Inferior parietal cortex (tissue), 1 donor: Measurements from ENCODE around the gene GNAZ.

Experiments
- DNase-seq: peaks from one replicate; pipeline ENCODE4 v3.0.0-alpha.2; 2016; ENCODE audit errors: extremely low spot score

Gene GNAZ

GRCh38 chr22:23119494-23120414 is 49.4 kb downstream of the GNAZ start:
- DNase-seq: no peak

- DNase-seq: no peak
These were observed 50.1 kb downstream of the GNAZ start for GRCh38 chr22:23120415-23120899.

- no peak for DNase-seq
These were observed 50.7 kb downstream of the GNAZ start for GRCh38 chr22:23121000-23121421.

DNA sequence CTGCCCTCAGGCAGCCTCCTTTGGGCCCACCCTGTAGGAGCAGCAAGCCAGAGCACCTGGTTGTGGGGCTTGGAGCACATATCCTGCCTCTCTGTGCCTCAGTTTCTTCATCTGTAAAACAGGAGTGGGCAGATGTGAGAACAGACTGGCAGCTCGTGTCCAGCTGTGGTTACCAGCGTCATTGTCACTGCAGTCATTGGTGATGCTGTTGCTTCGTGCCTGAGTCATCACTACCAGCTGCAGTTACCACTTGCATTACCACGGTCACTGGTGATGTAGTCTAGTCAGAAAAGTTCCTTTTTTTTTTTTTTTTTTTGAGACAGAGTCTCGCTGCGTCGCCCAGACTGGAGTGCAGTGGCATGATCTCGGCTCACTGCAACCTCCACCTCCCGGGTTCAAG is 51.1 kb downstream of the GNAZ start:
- no peak for DNase-seq

DNA sequence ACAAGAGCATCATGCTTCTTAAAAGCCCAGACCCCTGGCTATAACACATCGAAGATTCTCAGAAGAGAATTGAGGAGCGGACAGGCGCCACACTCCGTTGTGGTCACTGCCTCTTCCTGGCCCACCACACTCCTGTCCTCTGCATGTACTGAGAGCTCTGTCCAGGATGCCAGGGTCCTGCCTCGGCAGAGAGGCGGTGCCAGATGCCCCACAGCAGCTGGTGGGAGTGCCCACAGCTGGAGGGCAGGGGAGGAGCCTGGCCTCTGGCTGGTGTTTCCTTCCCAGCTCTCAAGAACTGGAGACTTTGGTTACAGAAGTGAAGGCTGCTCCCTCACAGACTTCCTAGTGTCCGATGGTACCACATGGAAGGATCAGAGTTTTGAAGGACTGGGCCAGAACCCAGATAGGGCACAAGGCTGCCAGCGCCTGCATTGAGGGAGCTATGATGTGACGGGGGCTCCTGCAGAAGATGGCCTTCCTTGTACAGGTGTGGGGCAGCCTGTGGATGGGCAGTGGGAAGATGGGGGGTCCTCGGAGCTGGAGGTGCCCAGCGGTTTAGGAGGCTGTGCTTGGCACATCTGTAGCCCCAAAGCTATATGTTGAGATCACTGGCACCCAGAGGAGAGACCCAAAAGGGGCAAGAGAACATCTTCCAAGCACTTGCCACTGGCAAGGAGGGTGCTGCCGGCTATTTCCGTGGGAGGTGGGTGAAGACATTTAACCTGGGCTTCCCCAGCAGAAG is 52.1 kb downstream of the GNAZ start:
- no peak for DNase-seq

DNA sequence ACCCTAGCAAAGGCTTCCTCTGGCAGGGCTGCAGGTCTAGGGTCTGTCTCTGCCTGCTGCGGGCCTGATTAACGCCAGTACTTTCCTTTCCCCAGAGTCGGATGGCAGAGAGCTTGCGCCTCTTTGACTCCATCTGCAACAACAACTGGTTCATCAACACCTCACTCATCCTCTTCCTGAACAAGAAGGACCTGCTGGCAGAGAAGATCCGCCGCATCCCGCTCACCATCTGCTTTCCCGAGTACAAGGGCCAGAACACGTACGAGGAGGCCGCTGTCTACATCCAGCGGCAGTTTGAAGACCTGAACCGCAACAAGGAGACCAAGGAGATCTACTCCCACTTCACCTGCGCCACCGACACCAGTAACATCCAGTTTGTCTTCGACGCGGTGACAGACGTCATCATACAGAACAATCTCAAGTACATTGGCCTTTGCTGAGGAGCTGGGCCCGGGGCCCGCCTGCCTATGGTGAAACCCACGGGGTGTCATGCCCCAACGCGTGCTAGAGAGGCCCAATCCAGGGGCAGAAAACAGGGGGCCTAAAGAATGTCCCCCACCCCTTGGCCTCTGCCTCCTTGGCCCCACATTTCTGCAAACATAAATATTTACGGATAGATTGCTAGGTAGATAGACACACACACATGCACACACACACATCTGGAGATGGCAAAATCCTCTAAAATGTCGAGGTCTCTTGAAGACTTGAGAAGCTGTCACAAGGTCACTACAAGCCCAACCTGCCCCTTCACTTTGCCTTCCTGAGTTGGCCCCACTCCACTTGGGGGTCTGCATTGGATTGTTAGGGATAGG is 52.9 kb downstream of the GNAZ start:
- no peak for DNase-seq

GRCh38 chr22:23123804-23124254 is 53.5 kb downstream of the GNAZ start:
- DNase-seq: no peak

GRCh38 chr22:23124611-23125511 is 54.5 kb downstream of the GNAZ start:
- DNase-seq: no peak

DNA sequence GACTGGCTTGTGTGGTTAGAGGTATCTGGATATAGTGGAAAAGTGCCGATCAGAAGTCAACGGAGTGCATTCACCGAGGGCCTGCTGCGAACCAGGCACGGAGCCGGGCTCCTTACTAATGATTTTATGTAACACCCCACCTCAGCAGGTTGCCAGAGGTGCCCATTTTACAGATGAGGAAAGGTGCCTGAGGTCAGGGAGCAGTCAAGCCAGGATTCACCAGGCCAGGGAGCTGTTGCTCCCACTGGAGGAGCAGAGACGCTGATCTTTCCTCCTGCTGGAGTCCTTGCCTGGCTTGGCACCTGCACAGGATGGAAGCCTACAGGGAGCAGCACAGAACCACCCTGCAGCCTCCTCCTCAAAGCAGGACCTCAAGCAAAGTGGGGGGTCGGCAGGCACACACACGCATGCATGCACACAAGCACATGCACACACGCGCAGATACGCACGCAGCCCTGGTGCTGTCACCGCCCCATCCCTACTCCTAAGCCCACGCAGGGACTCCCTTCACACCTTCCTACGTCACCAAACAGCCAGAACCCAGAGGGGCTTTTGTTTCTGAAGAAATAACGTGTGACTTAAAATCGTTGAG is 55.3 kb downstream of the GNAZ start:
- DNase-seq: no peak

- no peak for DNase-seq
These were observed 56.1 kb downstream of the GNAZ start for GRCh38 chr22:23126165-23127054.

DNA sequence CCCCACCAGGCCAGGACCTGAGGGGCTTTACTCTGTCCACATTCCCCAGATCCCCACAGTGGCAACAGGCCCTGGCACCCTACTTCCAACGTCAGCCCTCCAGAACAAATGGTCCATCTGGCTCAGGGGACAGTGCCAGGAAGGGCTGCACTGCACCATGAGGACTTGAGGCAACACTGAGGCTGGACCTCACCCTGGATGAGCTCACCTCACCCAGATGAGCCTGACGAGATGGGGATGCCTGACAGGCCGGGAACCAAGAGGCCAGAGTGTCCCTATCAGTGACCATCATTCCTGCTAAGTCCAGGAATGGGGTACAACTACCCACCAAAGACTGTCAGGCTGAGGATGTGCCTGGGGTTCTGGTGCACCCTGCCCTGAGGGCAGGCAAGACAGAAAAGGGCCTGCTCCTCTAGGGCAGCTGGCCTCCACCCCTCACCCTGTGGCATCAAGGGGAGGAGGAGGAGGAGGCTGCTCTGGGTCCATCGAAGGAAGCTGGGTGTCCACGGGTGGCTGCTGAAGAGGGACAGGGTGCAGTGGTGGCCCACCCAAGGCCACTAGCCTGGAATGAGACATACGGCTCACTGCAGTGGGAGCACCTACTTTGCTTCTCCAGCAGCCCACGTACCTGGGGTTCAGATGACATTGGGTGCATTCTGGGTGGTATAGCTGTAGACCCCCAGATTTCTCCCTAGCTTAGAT is 56.9 kb downstream of the GNAZ start:
- DNase-seq: no peak

- DNase-seq: no peak
These were observed 57.5 kb downstream of the GNAZ start for GRCh38 chr22:23127788-23128187.

- peak; percentile 95 for DNase-seq
These were observed 58.2 kb downstream of the GNAZ start for GRCh38 chr22:23128269-23129108.

- no peak for DNase-seq
These were observed 58.8 kb downstream of the GNAZ start for GRCh38 chr22:23129149-23129548.

DNA sequence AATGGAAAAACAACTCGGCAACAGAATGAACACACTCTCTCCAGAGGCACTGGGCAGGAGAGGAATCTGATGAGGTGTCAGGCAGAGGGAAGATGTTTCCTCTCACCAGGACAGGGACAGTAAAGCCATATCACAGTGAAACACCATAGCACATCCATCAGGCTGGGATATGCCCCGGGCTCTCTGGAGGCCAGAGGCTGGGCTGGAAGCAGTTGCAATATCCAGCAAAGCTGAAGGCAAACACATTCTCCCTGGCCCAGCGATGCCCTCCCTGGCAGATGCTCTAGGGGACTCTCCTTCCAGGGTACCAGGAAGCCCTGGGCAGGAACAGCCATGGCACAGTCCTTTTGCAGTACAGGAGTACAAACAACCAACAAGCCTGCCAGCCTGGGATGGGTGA is 60.4 kb downstream of the GNAZ start:
- no peak for DNase-seq

- DNase-seq: no peak
These were observed 61.6 kb downstream of the GNAZ start for GRCh38 chr22:23131931-23132330.

GRCh38 chr22:23132376-23133091 is 62.2 kb downstream of the GNAZ start:
- no peak for DNase-seq
